CD4-positive, alpha-beta T cell treated with Interleukin-1 beta for 1 hour (primary cell): Measurements from ENCODE around the gene SLCO4A1.
A peak's percentile ranks its signal among the peaks of the same experiment; 100 is the strongest.

Experiments used
- DNase-seq, 2 donors: peaks; one replicate each; pipeline ENCODE4 v3.0.0-alpha.2; 2020 to 2022

Gene SLCO4A1, protein sequence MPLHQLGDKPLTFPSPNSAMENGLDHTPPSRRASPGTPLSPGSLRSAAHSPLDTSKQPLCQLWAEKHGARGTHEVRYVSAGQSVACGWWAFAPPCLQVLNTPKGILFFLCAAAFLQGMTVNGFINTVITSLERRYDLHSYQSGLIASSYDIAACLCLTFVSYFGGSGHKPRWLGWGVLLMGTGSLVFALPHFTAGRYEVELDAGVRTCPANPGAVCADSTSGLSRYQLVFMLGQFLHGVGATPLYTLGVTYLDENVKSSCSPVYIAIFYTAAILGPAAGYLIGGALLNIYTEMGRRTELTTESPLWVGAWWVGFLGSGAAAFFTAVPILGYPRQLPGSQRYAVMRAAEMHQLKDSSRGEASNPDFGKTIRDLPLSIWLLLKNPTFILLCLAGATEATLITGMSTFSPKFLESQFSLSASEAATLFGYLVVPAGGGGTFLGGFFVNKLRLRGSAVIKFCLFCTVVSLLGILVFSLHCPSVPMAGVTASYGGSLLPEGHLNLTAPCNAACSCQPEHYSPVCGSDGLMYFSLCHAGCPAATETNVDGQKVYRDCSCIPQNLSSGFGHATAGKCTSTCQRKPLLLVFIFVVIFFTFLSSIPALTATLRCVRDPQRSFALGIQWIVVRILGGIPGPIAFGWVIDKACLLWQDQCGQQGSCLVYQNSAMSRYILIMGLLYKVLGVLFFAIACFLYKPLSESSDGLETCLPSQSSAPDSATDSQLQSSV

DNA sequence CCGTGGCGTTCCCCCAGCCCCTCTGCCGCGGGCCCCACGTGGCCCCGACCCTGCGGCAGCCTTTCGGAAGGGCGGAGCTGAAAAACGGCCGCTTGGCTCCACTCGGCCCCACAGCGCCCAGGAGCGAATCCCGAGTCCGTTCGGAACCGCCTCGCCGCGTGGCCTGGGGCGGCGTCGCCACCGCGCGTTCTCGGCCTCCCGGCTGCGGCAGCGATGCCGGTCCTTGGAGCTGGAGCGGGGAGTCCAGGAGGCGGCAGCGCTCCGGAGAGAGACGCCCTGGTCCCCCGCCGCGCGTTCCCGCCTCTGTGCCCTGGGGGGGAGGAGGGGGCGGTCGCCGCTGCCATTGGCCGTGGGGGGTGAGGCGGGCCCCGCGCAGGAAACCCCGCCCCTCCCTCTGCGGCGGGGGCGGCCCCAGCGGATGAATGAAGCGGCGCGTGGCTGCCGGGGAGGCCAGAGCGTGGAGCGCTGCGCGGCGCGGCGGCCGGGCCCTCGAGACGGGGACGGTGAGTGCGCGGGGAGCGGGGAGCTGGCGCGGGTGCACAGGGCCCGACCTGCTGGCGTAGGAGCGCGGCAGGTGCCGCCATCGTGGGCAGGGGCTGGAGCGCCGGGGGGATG is at the start of gene SLCO4A1:
Gene SLCO4A1, plus strand, starts transcription at position 453 of the 615 bp plus-strand sequence. CDS start 13,952 bp downstream, outside the sequence.
- peak; percentile 85 to 87 for DNase-seq

DNA sequence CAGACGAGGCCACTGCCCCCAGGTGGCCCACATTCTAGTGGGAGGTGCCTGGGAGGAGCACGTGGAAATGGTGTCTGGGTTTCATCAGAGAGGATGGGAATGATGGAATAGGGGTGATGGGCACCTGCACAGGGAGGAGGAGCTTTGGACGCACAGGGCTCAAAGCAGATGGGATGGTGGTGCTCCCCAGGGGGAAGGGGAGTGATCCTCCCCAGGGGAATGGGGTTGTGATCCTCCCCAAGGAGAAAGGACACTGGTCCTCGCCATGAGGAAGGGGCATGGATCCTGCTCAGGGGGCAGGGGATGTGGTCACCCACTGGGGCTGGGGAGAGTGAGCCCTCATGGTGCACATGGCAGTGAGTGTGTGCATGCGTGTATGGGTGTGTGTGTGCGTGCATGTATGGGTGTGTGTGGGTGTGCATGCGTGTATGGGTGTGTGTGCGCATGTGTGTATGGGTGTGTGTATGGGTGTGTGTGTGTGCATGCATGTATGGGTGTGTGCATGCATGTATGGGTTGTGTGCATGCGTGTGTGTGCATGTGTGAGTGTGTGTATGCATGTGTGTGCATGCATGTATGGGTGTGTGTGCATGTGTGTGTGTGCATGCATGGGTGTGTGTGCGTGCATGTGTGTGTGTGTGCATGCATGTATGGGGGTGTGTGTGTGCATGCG is 49.7 kb upstream of the SLCO4A1 start:
- DNase-seq, result no peak

DNA sequence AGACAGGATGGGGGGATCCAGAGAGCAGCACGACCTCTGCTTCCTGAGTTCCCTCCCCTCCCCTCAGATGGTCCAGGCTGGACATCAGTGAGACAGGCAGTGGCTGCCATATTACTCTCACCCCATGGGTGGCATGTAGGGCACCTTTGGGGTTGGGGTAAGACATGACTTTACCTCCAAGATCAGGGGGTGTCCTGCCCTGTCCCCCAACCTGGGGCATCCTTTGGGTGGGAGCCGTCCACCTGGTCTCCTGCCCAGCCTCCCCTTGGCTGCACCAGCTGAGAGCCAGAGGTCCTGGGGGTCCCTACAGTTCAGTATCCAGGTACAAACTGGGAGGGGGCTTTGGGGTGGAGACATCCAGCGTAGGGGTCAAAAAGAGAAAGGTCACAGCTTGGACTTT is 48.7 kb upstream of the SLCO4A1 start:
- DNase-seq, result no peak

DNA sequence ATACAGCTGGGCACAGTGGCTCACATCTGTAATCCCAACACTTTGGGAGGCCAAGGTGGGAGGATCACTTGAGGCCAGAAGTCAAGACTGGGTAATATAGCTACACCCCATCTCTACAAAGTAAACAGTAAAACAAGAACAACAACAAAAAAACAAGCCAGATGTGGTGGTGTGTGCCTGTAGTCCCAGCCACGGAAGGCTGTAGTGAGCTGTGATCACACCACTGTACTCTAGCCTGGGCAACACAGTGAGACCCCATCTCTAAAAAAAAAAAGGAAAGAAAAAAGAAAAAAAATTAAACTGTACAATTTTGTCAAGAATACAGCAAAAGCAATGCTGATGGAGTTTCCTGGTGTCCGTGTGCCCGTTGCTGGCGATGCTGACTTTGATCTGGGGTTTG is 47.2 kb upstream of the SLCO4A1 start:
- no peak for DNase-seq

DNA sequence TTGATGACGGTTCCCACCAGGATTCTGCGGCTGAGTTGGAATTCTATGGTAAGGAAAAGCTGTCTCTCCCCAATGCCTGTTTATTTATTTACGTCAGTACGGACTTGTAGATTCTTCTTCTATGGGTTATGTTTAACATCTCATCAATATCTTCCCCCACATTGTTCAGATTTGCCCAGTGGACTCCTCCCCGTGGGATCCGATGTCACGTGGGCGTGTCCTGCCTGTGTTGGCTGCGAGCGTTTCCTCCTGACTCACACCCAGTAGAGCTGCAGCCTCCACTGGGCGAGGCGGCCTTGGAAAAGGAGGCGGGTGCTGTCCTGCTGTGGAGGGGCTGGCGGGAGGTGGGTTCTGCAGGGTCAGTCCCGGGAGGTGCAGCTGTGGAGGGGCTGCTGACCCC is 46.8 kb upstream of the SLCO4A1 start:
- peak in 1 of 2 donors; percentile 36 for DNase-seq

DNA sequence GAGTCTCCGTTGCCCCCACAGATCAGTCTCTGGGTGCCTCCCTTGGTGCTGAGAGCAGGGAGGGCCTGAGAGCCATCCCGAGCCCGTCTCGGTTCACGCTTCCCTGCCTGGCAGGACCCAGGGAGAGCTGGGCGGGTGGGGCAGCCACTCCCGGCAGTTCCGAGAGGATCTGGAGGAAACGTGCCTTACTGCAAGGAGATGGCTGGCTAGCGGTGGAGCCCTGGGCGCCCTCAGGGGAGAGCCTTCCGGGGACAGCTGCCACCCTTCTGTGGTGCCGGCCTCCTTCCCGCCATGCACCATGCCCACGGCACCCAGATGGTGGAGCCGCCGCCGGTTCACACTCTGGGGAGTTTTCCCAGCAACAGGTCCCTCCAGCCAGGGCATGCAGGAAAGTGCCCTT is 45.8 kb upstream of the SLCO4A1 start:
- no peak for DNase-seq

DNA sequence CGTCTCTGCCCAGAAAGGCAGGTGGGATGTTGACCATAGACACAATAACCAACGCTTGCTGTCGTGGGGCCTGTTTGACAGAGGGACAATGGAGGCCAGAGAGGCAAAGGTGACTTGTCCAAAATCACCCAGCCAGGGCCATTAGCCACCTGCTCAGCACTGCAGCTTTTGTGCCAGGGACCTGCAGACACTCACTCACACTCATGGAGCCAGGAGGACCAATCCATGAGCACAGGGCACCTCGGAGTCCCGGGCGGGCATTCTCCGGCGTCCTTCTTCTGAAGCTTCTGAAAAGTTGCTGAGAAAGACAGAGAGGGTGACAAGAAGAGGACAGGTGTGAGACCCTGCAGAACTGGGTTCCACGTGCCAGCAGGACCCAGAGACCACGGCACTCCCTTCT is 45.4 kb upstream of the SLCO4A1 start:
- DNase-seq, result no peak

DNA sequence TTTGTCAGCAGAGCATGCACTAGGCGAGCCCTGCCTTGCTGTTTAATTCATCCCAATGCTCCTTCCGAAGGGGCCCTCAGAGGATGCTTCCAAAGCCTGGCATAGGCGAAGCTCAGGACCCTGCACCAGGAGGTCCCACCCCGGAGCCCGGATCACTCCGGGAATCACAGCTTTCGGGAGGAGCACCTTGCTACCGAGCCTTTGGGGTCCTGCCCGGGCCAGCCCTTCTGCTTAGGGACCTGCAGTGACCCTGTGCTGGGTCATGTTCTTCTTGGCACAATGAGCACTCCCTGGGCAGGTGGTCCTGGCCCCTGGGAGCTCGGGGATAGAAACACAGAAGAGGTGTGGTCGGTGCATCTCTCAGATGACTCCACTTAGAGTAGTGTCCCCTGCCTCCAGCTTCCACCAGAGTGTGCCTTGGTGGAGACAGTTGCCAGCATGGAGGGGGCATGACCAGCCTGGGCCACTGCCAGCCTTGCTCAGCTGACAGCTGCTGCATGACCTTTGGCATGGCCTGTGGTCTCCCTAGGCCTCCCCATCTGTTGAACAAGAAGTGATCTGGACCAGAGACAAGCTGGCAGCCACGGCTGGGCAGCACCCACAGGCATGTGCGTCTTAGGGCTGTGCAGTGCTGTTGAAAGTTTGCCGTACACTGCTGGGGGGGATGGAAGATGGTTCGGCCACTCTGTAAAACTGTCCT is 44.7 kb upstream of the SLCO4A1 start:
- DNase-seq, result no peak

DNA sequence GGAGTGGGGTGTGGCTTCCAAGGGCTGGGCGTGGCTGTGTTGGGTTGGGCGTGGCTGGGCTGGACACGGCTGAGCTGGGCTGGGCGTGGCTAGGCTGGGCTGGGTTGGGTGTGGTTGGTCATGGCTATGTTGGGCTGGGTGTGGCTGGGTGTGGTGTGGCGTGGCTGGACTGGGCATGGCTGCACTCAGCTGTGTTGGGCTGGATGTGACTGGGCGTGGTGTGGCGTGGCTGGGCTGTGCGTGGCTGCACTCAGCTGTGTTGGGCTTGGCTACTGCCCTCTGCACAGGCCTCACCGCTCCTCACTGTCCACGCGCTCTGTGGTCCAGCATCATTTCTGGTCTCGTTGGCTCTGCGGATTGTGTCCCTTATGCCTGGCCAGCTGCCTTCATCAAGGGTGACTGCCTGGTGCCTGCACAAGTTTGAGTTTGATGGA is 43.5 kb upstream of the SLCO4A1 start:
- peak in 1 of 2 donors; percentile 60 for DNase-seq

DNA sequence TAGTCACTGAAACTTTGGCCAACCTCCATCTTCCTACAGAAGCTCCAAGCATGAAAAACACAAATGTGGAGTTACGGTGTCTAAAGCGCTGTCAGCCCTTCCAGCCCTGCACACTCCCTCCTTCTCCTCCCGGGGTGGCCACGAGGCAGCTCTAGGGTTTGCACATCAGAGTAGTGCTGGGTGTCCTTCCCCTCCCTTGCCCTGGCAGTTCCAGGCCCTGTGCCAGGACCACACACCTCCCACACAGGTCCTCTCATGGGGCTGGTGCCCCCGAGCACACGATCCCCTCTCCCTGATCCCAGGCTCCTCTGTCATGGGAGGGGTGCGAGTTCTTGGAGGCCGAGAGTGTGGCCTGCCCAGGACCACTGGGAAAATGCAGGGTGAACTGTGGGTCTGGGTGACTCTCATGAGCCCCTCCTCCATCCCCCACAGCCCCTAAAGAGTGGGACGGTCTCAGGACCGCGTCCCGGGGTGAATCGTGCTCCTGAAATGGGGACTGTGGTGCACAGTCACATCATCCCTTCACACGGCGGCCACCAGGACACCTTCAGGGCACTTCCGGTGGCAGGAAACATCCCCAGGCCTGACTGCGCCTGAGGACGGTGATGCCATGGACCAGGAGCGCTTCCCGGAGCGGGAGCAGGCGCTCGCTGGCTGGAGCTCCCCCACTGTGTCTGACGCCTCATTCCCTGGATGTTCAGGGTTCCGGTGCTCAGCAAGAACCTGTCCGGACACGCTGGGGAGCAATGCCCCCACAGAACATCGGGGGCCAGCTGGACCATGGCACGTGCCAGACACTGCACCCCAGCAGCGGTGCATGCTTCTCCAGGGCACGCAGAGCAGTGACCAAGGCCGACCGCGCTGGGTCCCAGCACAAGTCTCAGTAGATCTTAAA is 42.8 kb upstream of the SLCO4A1 start:
- no peak for DNase-seq

DNA sequence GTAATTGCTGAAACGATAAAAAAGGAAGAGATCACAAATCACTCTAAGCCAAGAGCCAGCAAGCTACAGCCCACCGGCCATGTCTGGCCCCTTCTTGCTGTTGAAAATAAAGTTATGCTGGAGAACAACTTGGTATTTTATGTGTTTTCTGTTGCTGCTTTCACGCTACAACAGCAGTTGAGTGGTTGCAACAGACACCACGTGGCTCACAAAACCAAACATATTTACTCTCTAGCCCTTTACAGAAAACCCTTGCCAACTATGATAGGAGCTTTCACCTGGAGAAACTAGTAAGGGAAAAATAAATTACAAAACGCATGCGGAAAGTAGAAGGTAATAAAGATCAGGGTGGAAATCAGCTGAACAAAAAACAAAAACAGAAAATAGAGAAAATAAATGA is 41.1 kb upstream of the SLCO4A1 start:
- DNase-seq, result no peak

DNA sequence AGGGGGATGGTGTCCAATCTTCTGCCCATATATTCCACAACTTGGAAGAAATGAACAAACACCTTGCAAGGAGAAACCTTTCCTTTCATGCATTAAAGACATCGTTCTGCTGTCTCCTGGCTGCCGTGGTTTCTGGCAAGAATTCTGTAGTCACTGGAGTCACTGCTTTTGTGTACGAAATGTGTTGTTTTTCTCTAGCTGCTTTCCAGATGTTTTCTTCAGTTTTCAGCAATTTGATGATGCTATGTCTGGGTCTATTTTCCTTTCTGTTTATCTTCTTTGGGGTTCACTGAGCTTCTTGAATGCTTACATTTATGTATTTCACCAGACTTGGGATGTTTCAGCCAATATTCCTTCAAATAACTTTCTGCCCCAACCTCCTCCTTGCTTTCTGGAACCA is 40.6 kb upstream of the SLCO4A1 start:
- DNase-seq, result no peak

DNA sequence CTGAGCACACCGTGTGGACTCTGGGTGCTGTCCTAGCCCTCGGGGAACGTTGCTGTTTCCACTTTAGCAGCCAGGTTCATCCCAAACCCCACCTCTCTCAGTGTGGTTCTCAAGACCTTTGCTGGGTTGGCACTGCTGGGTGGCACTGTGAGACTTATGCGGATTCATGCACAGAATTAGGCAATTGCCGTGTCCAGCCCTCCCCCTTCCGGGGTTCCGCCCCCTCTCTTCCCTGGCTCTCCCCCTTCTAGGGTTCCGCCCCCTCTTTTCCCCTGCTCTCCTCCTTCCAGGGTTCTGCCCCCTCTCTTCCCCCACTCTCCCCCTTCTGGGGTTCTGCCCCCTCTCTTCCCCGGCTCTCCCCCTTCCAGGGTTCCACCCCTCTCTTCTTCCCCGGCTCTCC is 39.8 kb upstream of the SLCO4A1 start:
- DNase-seq, result peak; percentile 31 to 56

DNA sequence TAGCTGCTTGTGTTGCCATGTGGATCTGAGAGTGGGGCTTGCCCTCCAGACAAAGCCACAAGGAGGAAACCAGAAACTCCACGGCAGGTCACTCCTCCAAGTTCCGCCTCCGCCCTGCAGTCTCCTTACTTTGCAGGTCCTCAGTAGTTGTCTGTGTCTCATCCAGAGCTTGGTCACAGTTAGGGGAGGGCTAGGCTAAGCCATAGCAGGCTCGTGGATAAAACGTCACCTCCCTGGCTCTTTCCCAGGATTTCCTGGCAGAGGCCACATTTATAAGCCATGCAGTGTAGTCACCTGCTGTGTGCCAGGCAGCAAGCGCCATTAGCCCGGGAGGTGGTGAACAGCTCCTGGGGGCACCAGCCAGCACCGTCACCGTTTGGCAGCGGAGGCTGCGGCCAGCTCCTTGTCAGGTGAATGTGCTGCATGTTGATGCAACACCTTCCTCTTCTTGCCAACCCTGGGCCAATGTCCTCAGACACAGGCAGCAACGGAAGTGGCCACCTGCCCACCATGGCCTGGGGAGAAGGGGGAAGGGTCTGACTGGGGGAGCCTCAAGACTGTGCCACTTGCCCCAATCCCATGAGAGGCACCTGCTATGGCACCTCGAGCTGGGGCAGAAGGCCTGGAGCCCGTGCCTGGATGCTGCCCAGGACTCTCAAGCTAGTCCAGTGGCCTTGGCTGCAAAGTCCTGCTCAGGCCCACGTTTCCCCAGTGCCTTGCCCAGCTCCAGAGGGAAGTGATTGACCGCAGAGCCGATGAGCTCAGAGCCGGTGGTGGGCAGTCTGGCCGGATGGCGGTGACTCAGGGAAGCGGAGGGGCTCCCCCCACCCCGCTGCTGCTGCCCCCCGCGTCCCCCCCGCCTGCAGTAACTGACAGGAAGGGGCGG is 39.0 kb upstream of the SLCO4A1 start:
- DNase-seq, result peak; percentile 34 to 78

DNA sequence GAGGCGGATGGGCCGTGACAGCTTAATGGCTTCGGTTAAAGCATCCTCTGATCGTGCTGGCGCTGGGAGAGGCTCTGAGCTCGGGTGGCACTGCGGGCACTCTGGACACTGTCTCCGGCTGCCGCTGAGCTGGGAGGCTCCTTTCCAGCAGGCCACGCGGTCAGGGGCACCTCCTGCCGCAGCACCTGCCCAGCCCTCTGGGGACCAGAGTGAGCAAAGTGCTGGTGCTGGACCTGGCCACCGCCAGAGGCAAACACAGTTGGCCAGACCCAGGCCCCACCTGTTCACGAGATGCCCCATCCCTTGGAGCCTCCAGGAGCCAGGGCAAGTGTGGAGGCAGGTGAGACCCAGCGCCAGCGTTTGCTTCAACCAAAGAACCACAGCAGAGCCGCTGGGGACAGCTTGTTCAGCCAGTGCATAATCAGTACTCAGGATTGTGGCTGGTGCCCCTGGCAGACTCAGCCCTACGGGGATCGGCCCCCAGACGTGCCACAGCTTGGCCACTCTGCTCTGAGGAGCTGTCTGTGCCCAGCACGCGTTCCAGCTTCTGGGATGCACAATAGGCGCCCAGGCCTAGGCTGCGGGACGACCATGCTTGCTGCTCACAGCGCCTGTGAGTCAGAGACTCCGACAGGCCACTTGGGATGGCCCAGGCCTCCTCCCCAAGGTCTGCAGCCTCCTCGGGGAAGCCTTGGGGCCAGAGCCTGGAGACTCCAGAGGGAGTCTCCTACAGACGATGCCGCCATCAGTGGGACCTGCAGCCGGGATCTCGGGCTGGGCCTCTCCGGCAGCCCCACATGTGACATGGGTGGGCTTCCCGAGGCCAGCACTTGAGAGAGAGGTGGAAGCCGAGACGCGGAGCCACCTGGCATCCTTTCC is 38.2 kb upstream of the SLCO4A1 start:
- no peak for DNase-seq

DNA sequence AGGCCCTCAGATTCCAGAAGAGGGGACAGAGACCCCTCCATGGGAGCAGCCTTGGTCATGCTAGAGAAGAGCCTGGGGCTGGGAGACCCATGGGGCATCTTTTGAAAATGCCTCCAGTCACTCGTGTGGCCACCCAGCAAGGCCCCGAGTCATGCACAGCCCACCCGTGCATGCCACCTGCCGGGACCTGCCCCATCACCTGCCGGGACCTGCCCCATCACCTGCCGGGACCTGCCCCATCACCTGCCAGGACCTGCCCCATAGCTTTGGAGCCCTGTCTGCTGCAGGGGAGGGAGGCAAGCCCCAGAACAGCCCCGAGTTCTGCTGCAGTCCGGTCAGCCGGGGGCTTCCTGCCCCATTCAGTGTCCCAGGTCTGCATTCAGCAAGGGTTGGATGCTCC is 37.5 kb upstream of the SLCO4A1 start:
- DNase-seq, result no peak

DNA sequence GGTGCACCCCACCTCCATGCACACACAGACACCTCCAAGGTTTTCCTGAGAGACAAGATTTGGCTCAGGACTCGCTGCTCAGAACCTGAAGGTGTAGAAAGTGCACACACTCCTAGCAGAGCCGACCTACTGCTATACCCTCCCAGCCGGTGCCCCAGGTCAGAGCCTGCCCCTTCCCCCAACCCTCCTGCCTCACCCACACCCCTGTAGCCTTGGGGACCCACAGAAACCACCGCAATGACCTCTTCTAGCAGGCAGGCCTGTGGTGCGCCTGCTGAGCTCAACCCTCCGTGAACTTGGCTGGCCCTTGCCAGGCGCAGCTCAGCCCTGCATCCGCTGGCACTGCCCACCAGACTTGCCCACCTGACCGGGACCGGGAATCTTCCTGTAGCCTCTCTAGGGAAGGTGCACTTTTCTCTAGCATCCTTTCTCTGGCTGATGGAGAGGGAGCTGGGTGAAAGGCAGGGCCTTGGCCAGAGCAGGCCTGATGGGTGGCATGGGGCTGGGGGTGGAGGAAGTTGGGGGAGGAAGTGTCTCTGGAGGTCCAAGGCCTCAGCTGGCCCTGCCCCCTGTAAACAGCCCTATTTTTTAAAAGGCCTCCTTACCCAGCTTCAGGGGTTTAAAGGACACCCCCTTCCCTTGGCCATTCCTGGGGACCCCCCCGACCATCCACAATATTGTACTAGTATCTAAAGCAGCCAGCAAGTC is 36.9 kb upstream of the SLCO4A1 start:
- no peak for DNase-seq

DNA sequence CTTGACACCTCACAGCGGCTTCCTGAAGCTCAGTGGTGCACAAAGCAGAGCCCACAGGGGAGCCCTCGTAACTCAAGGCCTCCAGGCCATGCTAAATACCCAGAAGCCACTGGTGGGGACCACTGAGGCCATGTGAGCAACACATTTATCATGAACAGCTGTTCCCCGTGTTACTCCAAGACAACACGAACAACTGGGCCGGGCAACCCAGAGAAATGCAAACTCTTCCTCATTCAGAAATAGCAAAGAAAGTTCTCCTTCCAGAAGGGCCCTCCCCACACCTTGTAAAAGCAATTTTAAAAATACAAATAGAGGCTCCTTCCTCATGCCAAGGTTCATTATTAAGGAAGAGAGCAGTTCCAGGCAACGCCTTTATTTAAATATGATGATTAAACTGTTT is 36.3 kb upstream of the SLCO4A1 start:
- peak in 1 of 2 donors; percentile 13 for DNase-seq
